OCI-LY3 (cell line): ENCODE measurements around the gene TRPC4AP.

Experiments
- EZH2phosphoT487 ChIP-seq: fragments of 200-600 bp; shearing (Covaris generic); IDR thresholded peaks from 2 replicates; pipeline ENCODE4 v1.6.1; 2018; ENCODE audit warnings: antibody characterized with exemption, mixed run types, low read depth
- TF ChIP-seq, protein P1 (sequence below): fragments of 200-600, 300-600 bp; sonication (generic); IDR thresholded peaks from 2 replicates; pipeline ENCODE4 v1.5.1; 2014; ENCODE audit warnings: antibody characterized with exemption, low read length, low read depth

DNA sequence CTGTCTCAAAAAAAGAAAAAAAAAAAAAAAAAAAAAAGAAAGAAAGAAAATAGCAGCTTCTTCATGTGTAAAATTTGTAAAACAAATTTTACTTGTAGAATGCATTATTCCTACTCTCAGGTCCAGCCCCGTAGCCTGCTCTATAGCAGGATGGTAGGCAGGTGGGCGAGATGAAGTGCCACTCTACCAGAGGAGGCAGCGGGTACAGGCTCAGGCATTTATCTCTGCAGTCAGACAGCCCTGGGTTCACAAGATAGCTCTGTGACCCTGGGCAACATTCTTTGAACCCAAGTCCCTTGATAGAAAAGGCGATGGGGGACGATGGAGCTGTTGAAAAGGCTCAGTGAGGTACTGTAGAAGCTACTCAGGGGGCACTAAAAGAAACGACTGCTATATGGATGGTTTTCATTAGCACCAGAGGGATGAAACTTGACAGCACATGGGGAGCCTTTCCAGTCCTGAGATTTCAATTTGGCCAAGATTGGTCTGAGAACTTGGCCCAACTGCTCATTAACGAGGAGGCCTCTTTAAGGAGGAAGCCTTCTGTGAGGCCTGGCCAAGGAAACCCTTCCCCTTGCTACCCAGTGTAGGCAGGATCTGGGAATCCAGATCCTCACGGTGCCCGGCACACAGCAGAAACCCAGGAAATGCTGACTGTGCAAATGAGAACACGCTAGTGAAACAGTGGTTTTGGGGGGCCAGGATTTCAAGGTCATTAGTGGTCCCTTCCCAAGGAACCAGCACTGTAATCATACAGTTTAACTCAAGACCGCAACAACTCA is 73.8 kb downstream of the TRPC4AP start:
- TF ChIP-seq, protein P1, sequence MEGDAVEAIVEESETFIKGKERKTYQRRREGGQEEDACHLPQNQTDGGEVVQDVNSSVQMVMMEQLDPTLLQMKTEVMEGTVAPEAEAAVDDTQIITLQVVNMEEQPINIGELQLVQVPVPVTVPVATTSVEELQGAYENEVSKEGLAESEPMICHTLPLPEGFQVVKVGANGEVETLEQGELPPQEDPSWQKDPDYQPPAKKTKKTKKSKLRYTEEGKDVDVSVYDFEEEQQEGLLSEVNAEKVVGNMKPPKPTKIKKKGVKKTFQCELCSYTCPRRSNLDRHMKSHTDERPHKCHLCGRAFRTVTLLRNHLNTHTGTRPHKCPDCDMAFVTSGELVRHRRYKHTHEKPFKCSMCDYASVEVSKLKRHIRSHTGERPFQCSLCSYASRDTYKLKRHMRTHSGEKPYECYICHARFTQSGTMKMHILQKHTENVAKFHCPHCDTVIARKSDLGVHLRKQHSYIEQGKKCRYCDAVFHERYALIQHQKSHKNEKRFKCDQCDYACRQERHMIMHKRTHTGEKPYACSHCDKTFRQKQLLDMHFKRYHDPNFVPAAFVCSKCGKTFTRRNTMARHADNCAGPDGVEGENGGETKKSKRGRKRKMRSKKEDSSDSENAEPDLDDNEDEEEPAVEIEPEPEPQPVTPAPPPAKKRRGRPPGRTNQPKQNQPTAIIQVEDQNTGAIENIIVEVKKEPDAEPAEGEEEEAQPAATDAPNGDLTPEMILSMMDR, result no peak
- no peak for TF ChIP-seq EZH2phosphoT487
